Choroid plexus epithelial cell (primary cell): ENCODE measurements around the gene CNPPD1.

Experiments used
- DNase-seq: peaks from one replicate; pipeline ENCODE4 v3.0.0-alpha.2; 2010; ENCODE audit warnings: low read depth
- H3K4me3 ChIP-seq: 2 replicates; pipeline ENCODE4 v1.5.1; 2011; ENCODE audit warnings: low read depth, mild to moderate bottlenecking, control low read depth, low read length, moderate library complexity
- CTCF ChIP-seq: conservative IDR thresholded peaks from 2 replicates; pipeline ENCODE4 v1.5.1; 2011; ENCODE audit warnings: low read depth, mild to moderate bottlenecking, control low read depth, inconsistent platforms, low read length, moderate library complexity

Gene CNPPD1

DNA sequence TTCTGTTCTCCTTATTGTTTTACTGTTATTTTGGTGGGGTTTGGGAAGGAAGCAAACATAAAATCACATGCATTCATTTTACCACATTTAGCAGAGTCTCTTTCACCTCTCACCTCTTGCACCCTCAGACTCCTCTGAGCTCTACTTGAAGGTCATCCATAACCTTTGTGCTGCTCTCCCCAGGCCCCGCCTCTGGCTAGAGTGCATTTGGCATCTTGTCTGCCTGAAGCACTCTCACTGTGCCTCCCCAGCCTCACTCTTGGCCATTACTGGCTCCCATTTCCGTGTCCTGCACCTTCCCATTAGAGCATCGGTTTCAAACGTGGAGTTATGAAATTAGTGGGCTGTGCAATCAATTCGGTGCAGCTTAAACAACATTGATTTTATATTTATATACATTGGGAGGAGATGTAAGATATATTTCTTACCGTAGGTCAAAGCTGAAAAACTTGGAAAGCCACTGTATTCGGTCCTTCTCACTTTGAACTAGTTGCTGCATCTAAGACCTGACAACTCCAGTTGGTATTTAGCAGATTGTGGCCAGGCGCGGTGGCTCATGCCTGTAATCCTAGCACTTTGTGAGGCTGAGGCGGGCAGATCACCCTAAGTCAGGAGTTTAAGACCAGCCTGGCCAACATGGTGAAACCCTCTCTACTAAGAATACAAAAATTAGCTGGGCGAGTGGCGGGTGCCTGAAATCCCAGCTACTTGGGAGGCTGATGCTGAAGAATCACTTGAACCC lies 22.9 kb upstream of the CNPPD1 start:
- no peak for DNase-seq
- H3K4me3 ChIP-seq, result no peak overlapping the region
- no peak for TF ChIP-seq CTCF

- no peak for DNase-seq
- TF ChIP-seq CTCF, result no peak
Observed at GRCh38 chr2:219198974-219199373, 22.2 kb upstream of the CNPPD1 start.

GRCh38 chr2:219197388-219197787 lies 20.7 kb upstream of the CNPPD1 start:
- TF ChIP-seq CTCF, result no peak
- DNase-seq, result no peak
- no peak overlapping the region for H3K4me3 ChIP-seq

More at GRCh38 chr2:219198974-219199373, 22.2 kb upstream of the CNPPD1 start:
- H3K4me3 ChIP-seq, result no peak overlapping the region

GRCh38 chr2:219186754-219187456 lies 10.2 kb upstream of the CNPPD1 start:
- DNase-seq, result no peak
- no peak overlapping the region for H3K4me3 ChIP-seq
- no peak for TF ChIP-seq CTCF

DNA sequence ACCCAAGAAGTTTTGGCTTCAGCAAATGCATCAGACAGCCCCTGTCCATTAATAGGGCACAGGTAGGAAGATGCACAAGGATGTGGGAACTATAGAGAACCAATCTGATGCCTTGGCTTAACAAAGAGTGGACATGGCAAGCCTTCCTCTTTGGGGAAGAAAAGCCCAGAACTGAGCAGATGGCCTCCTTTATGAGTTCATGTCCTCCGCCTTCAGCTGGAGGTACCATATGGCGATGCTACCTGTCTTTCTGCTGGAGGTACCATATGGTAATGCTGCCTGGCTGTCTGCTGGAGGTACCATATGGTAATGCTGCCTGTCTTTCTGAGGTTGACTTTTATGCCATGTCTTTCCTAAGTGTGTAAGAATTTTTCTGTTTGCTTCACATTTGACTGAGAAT lies 7.4 kb upstream of the CNPPD1 start:
- no peak for TF ChIP-seq CTCF
- no peak overlapping the region for H3K4me3 ChIP-seq
- no peak for DNase-seq

- H3K4me3 ChIP-seq, result no peak overlapping the region
- no peak for TF ChIP-seq CTCF
Observed at GRCh38 chr2:219183151-219183772, 6.5 kb upstream of the CNPPD1 start.

More at GRCh38 chr2:219183151-219183772, 6.5 kb upstream of the CNPPD1 start:
- DNase-seq, result no peak
